ENCODE results near the gene SMYD4. TPM values are rescaled to one million over a fixed set of nuclear protein-coding genes. Genes with fewer than 3 reads are reported as not detected.

Gene SMYD4
- total RNA-seq = 10 to 100 TPM; 11.7 to 17.6 TPM

GRCh38 chr17:1829592-1830257, at the start of gene SMYD4, which contains the start of gene RPA1:
Gene SMYD4, minus strand, starts transcription at chr17:1829902. Its CDS starts 1,908 bp downstream, at chr17:1827994.
Gene RPA1, plus strand, starts transcription at chr17:1830005. Its CDS starts 89 bp downstream, at chr17:1830094.

GRCh38 chr17:1742371-1743087, 87.2 kb downstream of the SMYD4 start, which contains the start of gene SERPINF2:
Gene SERPINF2, plus strand, starts transcription at chr17:1742871. Its CDS starts 2,125 bp downstream, at chr17:1744996.

Other genes starting within 250 kb of the SMYD4 start
- 1 to 10 TPM in 1 of 2 donors, under 1 TPM in 1; 1.00 to 3.8 TPM for gene SLC43A2, start 201.1 kb downstream of the SMYD4 start, total RNA-seq
- under 1 TPM; under 0.01 TPM for gene SCARF1, start 184.2 kb downstream of the SMYD4 start, total RNA-seq
- gene RILP, start 180.0 kb downstream of the SMYD4 start, total RNA-seq = 1 to 10 TPM; 5.0 to 8.9 TPM
- 100 to 1,000 TPM; 104 to 129 TPM for gene PRPF8, start 145.0 kb downstream of the SMYD4 start, total RNA-seq
- 1 to 10 TPM in 1 of 2 donors, under 1 TPM in 1; 1.00 to 1.4 TPM for gene TLCD2, start 119.5 kb downstream of the SMYD4 start, total RNA-seq
- gene WDR81, start 105.2 kb downstream of the SMYD4 start, total RNA-seq = 100 to 1,000 TPM in 1 of 2 donors, 10 to 100 TPM in 1; 78.1 to 106 TPM
- gene SERPINF2, start 87.0 kb downstream of the SMYD4 start, total RNA-seq = under 1 TPM; under 0.01 TPM
- gene SERPINF1, start 67.8 kb downstream of the SMYD4 start, total RNA-seq = 100 to 1,000 TPM in 1 of 2 donors, 1 to 10 TPM in 1; 3.1 to 169 TPM
- 10 to 100 TPM; 13.1 to 29.0 TPM for gene RPA1, start 103 bp upstream of the SMYD4 start, total RNA-seq
- gene RTN4RL1, start 195.4 kb upstream of the SMYD4 start, total RNA-seq = under 1 TPM; under 0.01 to 0.67 TPM
- 10 to 100 TPM; 26.6 to 29.6 TPM for gene DPH1, start 200.3 kb upstream of the SMYD4 start, total RNA-seq
- gene OVCA2, start 212.1 kb upstream of the SMYD4 start, total RNA-seq = 10 to 100 TPM; 60.6 to 75.9 TPM
- under 1 TPM; 0.33 to 0.34 TPM for gene HIC1, start 225.2 kb upstream of the SMYD4 start, total RNA-seq